Measurements from ENCODE around the gene CABLES1.

The CABLES1 gene

GRCh38 chr18:23129355-23130002, 5.8 kb upstream of the CABLES1 start:
- CTCF ChIA-PET = interaction anchor here (0.5 to 2.9 kb wide), 10 partner anchors 9 to 1827 kb away, joined by 3 to 16 read pairs (median 3); no protein-coding TSS in a partner anchor
- Histone ChIP-seq H3K4me3 (ENCODE audit: low read depth, low read length) (no peak overlapping the region), H3K9me3 (ENCODE audit: control insufficient read depth, insufficient read depth, low read depth, low read length) (no peaks in the 10 kb centered on the region), H3K4me1 (ENCODE audit: control insufficient read depth, insufficient read depth, low read length) (peaks cover 10% of the 10 kb centered on the region), H3K36me3 (ENCODE audit: control insufficient read depth in 2 of 2, insufficient read depth in 1 of 2, low read length in 2 of 2) (no peaks in the 10 kb centered on the region), H3K27ac (ENCODE audit: extremely low read depth, low read depth, low read length) (no peak overlapping the region)
- TF ChIP-seq ZFHX2 (tag by site-specific recombination; conservative IDR thresholded peaks at IDR 0.05) = no peak
- no peak for TF ChIP-seq ZNF133 (tag by site-specific recombination; IDR thresholded peaks at IDR 0.05)
- TF ChIP-seq ZNF488 (tag by site-specific recombination; IDR thresholded peaks at IDR 0.05) = no peak
- TF ChIP-seq ZNF132 (tag by site-specific recombination; IDR thresholded peaks at IDR 0.05; ENCODE audit: borderline replicate concordance) = no peak
- TF ChIP-seq ZNF510 (tag by site-specific recombination; IDR thresholded peaks at IDR 0.05; ENCODE audit: insufficient replicate concordance) = no peak
- TF ChIP-seq SP7 (tag by site-specific recombination; IDR thresholded peaks at IDR 0.05) = no peak
- TF ChIP-seq RBAK (tag by site-specific recombination; IDR thresholded peaks at IDR 0.05) = no peak
- TF ChIP-seq ZNF677 (tag by site-specific recombination; IDR thresholded peaks at IDR 0.05) = no peak
- TF ChIP-seq ZNF658 (tag by site-specific recombination; IDR thresholded peaks at IDR 0.05) = no peak
- POLR2A ChIA-PET = no interaction called here

GRCh38 chr18:23131693-23132319, 3.5 kb upstream of the CABLES1 start:
- Histone ChIP-seq H3K27ac (ENCODE audit: extremely low read depth, low read depth, low read length) (no peak overlapping the region), H3K9me3 (ENCODE audit: control insufficient read depth, insufficient read depth, low read depth, low read length) (no peaks in the 10 kb centered on the region)
- POLR2A ChIA-PET = no interaction called here
- TF ChIP-seq ZNF580 (tag by site-specific recombination; IDR thresholded peaks at IDR 0.05) (no peak), ZNF510 (tag by site-specific recombination; IDR thresholded peaks at IDR 0.05; ENCODE audit: insufficient replicate concordance) (no peak), ATF2 (tag by site-specific recombination; IDR thresholded peaks at IDR 0.05; ENCODE audit: low read depth) (no peak), ZNF664 (tag by site-specific recombination; IDR thresholded peaks at IDR 0.05) (peak; percentile 76), ZNF707 (tag by site-specific recombination; IDR thresholded peaks at IDR 0.05) (no peak), ZXDB (tag by site-specific recombination; IDR thresholded peaks at IDR 0.05) (no peak), ZNF366 (tag by site-specific recombination; conservative IDR thresholded peaks at IDR 0.05) (no peak), ZBTB21 (tag by site-specific recombination; IDR thresholded peaks at IDR 0.05) (no peak), EGR2 (tag by site-specific recombination; IDR thresholded peaks at IDR 0.05; ENCODE audit: low read depth) (no peak), PRDM10 (tag by site-specific recombination; IDR thresholded peaks at IDR 0.05) (peak; percentile 41; the same call in 1 of the 2 replicates), SP2 (tag by site-specific recombination; IDR thresholded peaks at IDR 0.05) (no peak), ZNF792 (tag by site-specific recombination; IDR thresholded peaks at IDR 0.05) (no peak), YY1 (tag by site-specific recombination; IDR thresholded peaks at IDR 0.05) (no peak), ZFP37 (tag by site-specific recombination; IDR thresholded peaks at IDR 0.05) (0 out of 2 replicates have a peak, but pooled peaks have one; percentile 61), ZNF600 (tag by site-specific recombination; IDR thresholded peaks at IDR 0.05) (no peak), ZNF654 (tag by site-specific recombination; IDR thresholded peaks at IDR 0.05; ENCODE audit: low read depth) (peak; percentile 56), MZF1 (tag by site-specific recombination; IDR thresholded peaks at IDR 0.05; ENCODE audit: borderline replicate concordance) (no peak), ZFHX2 (tag by site-specific recombination; conservative IDR thresholded peaks at IDR 0.05) (no peak), ZSCAN5A (tag by site-specific recombination; IDR thresholded peaks at IDR 0.05) (no peak), ZNF549 (tag by site-specific recombination; IDR thresholded peaks at IDR 0.05) (no peak)

More at GRCh38 chr18:23131693-23132319, 3.5 kb upstream of the CABLES1 start:
- Histone ChIP-seq H3K4me1 (ENCODE audit: control insufficient read depth, insufficient read depth, low read length) (peaks cover 13% of the 10 kb centered on the region), H3K4me3 (ENCODE audit: low read depth, low read length) (no peak overlapping the region), H3K36me3 (ENCODE audit: control insufficient read depth in 2 of 2, insufficient read depth in 1 of 2, low read length in 2 of 2) (no peaks in the 10 kb centered on the region)
- CTCF ChIA-PET = interaction anchor here (0.5 to 4.8 kb wide), 56 partner anchors 10 to 765 kb away, joined by 3 to 28 read pairs (median 4); no protein-coding TSS in a partner anchor
